ENCODE results near the gene NRAP.

The NRAP gene

DNA sequence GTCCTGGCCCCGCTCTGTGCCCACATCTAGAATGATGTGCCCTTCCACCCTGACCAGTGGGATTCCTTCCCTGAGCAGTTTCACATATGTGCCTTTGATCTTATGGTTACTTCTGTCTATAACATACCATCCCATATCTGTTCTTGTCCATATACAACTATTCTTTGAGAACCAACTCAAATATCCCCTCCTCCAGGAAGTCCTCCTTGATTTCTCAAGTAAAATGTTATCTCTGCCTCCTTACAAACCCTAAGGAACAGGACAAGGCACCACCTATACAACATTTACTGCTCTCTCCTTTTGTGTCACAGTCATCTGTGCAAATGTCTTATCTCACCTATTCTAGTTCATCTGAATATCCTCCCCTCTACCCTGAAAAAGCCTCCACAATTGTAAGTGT, 82.7 kb downstream of the NRAP start:
- H3K9me3 ChIP-seq (ENCODE audit: insufficient read depth, low read depth, low read length), result no peaks in the 10 kb centered on the region
- no peak overlapping the region for H3K4me2 ChIP-seq (ENCODE audit: low read depth, low read length, poor library complexity, severe bottlenecking)
- no peaks in the 10 kb centered on the region for H3K4me1 ChIP-seq (ENCODE audit: insufficient read depth, low read length, poor library complexity, severe bottlenecking)
- H3K9me2 ChIP-seq (replicated peaks; ENCODE audit: low read depth, low read length), result no peaks in the 10 kb centered on the region
- no peak for TF ChIP-seq EZH2phosphoT487 (IDR thresholded peaks at IDR 0.05; ENCODE audit: borderline replicate concordance)
- TF ChIP-seq, protein P1, sequence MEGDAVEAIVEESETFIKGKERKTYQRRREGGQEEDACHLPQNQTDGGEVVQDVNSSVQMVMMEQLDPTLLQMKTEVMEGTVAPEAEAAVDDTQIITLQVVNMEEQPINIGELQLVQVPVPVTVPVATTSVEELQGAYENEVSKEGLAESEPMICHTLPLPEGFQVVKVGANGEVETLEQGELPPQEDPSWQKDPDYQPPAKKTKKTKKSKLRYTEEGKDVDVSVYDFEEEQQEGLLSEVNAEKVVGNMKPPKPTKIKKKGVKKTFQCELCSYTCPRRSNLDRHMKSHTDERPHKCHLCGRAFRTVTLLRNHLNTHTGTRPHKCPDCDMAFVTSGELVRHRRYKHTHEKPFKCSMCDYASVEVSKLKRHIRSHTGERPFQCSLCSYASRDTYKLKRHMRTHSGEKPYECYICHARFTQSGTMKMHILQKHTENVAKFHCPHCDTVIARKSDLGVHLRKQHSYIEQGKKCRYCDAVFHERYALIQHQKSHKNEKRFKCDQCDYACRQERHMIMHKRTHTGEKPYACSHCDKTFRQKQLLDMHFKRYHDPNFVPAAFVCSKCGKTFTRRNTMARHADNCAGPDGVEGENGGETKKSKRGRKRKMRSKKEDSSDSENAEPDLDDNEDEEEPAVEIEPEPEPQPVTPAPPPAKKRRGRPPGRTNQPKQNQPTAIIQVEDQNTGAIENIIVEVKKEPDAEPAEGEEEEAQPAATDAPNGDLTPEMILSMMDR (conservative IDR thresholded peaks at IDR 0.05; ENCODE audit: low read length), result no peak
- H4K20me1 ChIP-seq (ENCODE audit: insufficient read depth, low read length, poor library complexity, severe bottlenecking), result no peaks in the 10 kb centered on the region
- H3K4me3 ChIP-seq (ENCODE audit: low read length, poor library complexity, severe bottlenecking), result no peak overlapping the region
- H2AFZ ChIP-seq (ENCODE audit: low read length), result no peak overlapping the region
- no peaks in the 10 kb centered on the region for H3F3A ChIP-seq (ENCODE audit: low read depth)
- no peak overlapping the region for H3K9ac ChIP-seq (ENCODE audit: low read depth, low read length, poor library complexity, severe bottlenecking)
- H3K27me3 ChIP-seq (ENCODE audit: insufficient read depth, low read length, poor library complexity, severe bottlenecking), result no peaks in the 10 kb centered on the region
- no peaks in the 10 kb centered on the region for H3K79me2 ChIP-seq (ENCODE audit: insufficient read depth, low read length)
- no peaks in the 10 kb centered on the region for H3K36me3 ChIP-seq (ENCODE audit: insufficient read depth, low read length)

- Histone ChIP-seq H3K4me1 (ENCODE audit: insufficient read depth, low read length, poor library complexity, severe bottlenecking) (no peaks in the 10 kb centered on the region), H3K4me2 (ENCODE audit: low read depth, low read length, poor library complexity, severe bottlenecking) (no peak overlapping the region), H2AFZ (ENCODE audit: low read length) (no peak overlapping the region), H3K79me2 (ENCODE audit: insufficient read depth, low read length) (no peaks in the 10 kb centered on the region), H3K27me3 (ENCODE audit: insufficient read depth, low read length, poor library complexity, severe bottlenecking) (no peaks in the 10 kb centered on the region), H3K9me3 (ENCODE audit: insufficient read depth, low read depth, low read length) (no peaks in the 10 kb centered on the region), H4K20me1 (ENCODE audit: insufficient read depth, low read length, poor library complexity, severe bottlenecking) (no peaks in the 10 kb centered on the region), H3K9me2 (replicated peaks; ENCODE audit: low read depth, low read length) (no peaks in the 10 kb centered on the region), H3F3A (ENCODE audit: low read depth) (no peaks in the 10 kb centered on the region), H3K4me3 (ENCODE audit: low read length, poor library complexity, severe bottlenecking) (no peak overlapping the region), H3K9ac (ENCODE audit: low read depth, low read length, poor library complexity, severe bottlenecking) (no peak overlapping the region), H3K36me3 (ENCODE audit: insufficient read depth, low read length) (no peaks in the 10 kb centered on the region)
- TF ChIP-seq, protein P1 (conservative IDR thresholded peaks at IDR 0.05; ENCODE audit: low read length), result no peak
- no peak for TF ChIP-seq EZH2phosphoT487 (IDR thresholded peaks at IDR 0.05; ENCODE audit: borderline replicate concordance)
Measured at GRCh38 chr10:113578773-113579172, 85.1 kb downstream of the NRAP start.

DNA sequence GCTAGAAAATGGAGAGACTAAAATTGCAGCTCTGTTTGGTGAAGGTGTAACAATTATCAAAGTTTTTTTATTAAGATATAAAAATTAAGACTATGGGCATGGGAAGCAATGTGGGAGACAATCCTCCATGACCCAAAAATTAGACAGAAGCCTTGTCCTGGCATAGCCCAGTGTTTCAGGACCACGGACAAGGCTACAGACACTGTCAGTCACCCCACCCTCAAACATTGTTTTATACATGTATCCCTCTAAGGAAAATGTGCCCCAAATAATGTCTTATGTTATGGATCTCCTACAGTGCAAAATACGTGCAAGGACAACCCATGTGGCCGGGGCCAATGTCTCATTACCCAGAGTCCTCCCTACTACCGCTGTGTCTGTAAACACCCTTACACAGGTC, 87.0 kb downstream of the NRAP start:
- H3K79me2 ChIP-seq (ENCODE audit: insufficient read depth, low read length), result no peaks in the 10 kb centered on the region

More for the DNA sequence above, 87.0 kb downstream of the NRAP start:
- Histone ChIP-seq H3F3A (ENCODE audit: low read depth) (no peaks in the 10 kb centered on the region), H2AFZ (ENCODE audit: low read length) (no peak overlapping the region), H3K9me3 (ENCODE audit: insufficient read depth, low read depth, low read length) (no peaks in the 10 kb centered on the region), H3K36me3 (ENCODE audit: insufficient read depth, low read length) (no peaks in the 10 kb centered on the region), H3K27me3 (ENCODE audit: insufficient read depth, low read length, poor library complexity, severe bottlenecking) (no peaks in the 10 kb centered on the region), H3K9me2 (replicated peaks; ENCODE audit: low read depth, low read length) (no peaks in the 10 kb centered on the region), H3K9ac (ENCODE audit: low read depth, low read length, poor library complexity, severe bottlenecking) (no peak overlapping the region), H3K4me1 (ENCODE audit: insufficient read depth, low read length, poor library complexity, severe bottlenecking) (no peaks in the 10 kb centered on the region), H3K4me2 (ENCODE audit: low read depth, low read length, poor library complexity, severe bottlenecking) (no peak overlapping the region), H3K4me3 (ENCODE audit: low read length, poor library complexity, severe bottlenecking) (no peak overlapping the region), H4K20me1 (ENCODE audit: insufficient read depth, low read length, poor library complexity, severe bottlenecking) (no peaks in the 10 kb centered on the region)
- TF ChIP-seq EZH2phosphoT487 (IDR thresholded peaks at IDR 0.05; ENCODE audit: borderline replicate concordance), result no peak
- TF ChIP-seq, protein P1 (conservative IDR thresholded peaks at IDR 0.05; ENCODE audit: low read length), result no peak
